GM18909 (cell line): ENCODE data around the gene SF3A2.

Experiments
- ATAC-seq: cut with Tn5 transposase; IDR thresholded peaks from one replicate; pipeline ENCODE4 v1.9.1; 2021; ENCODE audit warnings: mild to moderate bottlenecking; ENCODE audit not compliant: unreplicated experiment, poor library complexity

The SF3A2 gene

GRCh38 chr19:2287585-2288337 lies 51.1 kb downstream of the SF3A2 start:
- no peak for ATAC-seq

GRCh38 chr19:2288338-2288817 lies 51.8 kb downstream of the SF3A2 start:
- ATAC-seq: no peak

- no peak for ATAC-seq
Observed at GRCh38 chr19:2288818-2289713, 52.4 kb downstream of the SF3A2 start.

- ATAC-seq: no peak
Observed at GRCh38 chr19:2289714-2290435, 53.3 kb downstream of the SF3A2 start.

- no peak for ATAC-seq
Observed at GRCh38 chr19:2290441-2291184, 54.0 kb downstream of the SF3A2 start.

GRCh38 chr19:2291185-2291751 lies 54.6 kb downstream of the SF3A2 start:
- no peak for ATAC-seq

GRCh38 chr19:2294687-2295335 lies 58.2 kb downstream of the SF3A2 start:
- ATAC-seq: no peak

GRCh38 chr19:2296141-2296540 lies 59.5 kb downstream of the SF3A2 start:
- ATAC-seq: no peak
